ENCODE measurements around the gene L1CAM.

Gene L1CAM

GRCh38 chrX:153874366-153875125 lies 11.4 kb downstream of the L1CAM start:
- DNase-seq: no peak

GRCh38 chrX:153874085-153874365 lies 11.9 kb downstream of the L1CAM start:
- DNase-seq: no peak

GRCh38 chrX:153873282-153874084 lies 12.5 kb downstream of the L1CAM start:
- DNase-seq: no peak

GRCh38 chrX:153871946-153872878 lies 13.8 kb downstream of the L1CAM start:
- DNase-seq: no peak

- no peak for DNase-seq
Observed at GRCh38 chrX:153871451-153871850, 14.5 kb downstream of the L1CAM start.

- no peak for DNase-seq
Observed at GRCh38 chrX:153870791-153871360, 15.1 kb downstream of the L1CAM start.

- no peak for DNase-seq
Observed at GRCh38 chrX:153870288-153870690, 15.7 kb downstream of the L1CAM start.

GRCh38 chrX:153869473-153870287 lies 16.3 kb downstream of the L1CAM start:
- no peak for DNase-seq

GRCh38 chrX:153868576-153869472 lies 17.1 kb downstream of the L1CAM start:
- DNase-seq: no peak

- no peak for DNase-seq
Observed at GRCh38 chrX:153867671-153868070, 18.3 kb downstream of the L1CAM start.

- no peak for DNase-seq
Observed at GRCh38 chrX:153867139-153867538, 18.8 kb downstream of the L1CAM start.

GRCh38 chrX:153866302-153867019 lies 19.5 kb downstream of the L1CAM start:
- no peak for DNase-seq

- no peak for DNase-seq
Observed at GRCh38 chrX:153865685-153866084, 20.3 kb downstream of the L1CAM start.

GRCh38 chrX:153865321-153865580 lies 20.7 kb downstream of the L1CAM start:
- DNase-seq: no peak

- DNase-seq: no peak
Observed at GRCh38 chrX:153864561-153865320, 21.2 kb downstream of the L1CAM start.

GRCh38 chrX:153864101-153864500 lies 21.9 kb downstream of the L1CAM start:
- DNase-seq: no peak

GRCh38 chrX:153863251-153863991 lies 22.6 kb downstream of the L1CAM start:
- no peak for DNase-seq

- no peak for DNase-seq
Observed at GRCh38 chrX:153862369-153863250, 23.4 kb downstream of the L1CAM start.
